ENCODE results near the gene ACOX3. TPM values are rescaled to one million over a fixed set of nuclear protein-coding genes. Genes with fewer than 3 reads are reported as not detected.

Gene ACOX3
- total and polyA plus RNA-seq, 11 donors, result 16.9 to 51.6 (median 24.1) TPM

DNA sequence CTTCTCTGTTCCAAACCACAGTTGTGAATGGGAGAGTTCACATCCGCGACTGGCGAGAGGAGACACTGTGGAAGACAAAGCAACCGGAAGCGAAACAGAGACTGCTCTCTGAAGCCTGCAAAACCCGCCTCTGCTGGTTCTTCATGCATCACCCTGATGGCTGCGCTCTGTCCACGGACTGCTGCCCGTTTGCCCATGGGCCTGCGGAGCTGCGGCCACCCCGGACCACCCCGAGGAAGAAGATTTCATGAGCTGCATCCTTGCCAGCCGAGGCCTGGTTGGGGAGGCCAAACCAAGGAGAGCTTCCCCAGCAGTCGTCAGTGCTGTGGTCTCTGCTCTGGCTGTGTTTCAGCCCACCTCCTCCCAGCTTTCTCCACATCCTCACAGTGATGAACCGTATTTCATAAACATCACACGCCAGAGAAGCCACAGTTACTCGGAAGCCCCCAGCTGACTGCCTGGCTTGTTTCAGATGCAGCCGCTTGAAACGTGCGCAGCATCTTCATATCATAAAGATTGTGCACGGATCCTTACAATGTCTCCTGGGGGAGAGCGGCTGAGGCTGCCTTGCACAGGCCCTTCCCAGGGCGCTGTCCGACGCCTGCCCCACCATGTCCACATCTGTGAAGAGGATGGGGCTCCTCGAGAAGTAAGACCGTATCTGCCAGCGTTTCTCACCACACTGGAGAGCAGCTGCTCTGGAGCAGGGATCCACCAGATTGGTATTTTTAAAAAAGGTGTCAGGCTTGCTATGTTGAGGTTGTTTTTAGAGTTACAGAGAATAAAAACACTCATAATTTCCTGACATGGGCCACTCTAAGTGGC, 35.4 kb upstream of the ACOX3 start:
- intact Hi-C loops (cut with DNase I), result loop anchor here in 1 of 10 donors (10.0 kb wide), 1 partner anchor 439 kb away; no protein-coding TSS in a partner anchor
- peaks cover 0 to 23% (median 2%) of the 10 kb centered on the region in 12 donors for H3K4me1 ChIP-seq
- no peak for TF ChIP-seq POLR2A (IDR thresholded peaks at IDR 0.05)
- TF ChIP-seq, protein P1, sequence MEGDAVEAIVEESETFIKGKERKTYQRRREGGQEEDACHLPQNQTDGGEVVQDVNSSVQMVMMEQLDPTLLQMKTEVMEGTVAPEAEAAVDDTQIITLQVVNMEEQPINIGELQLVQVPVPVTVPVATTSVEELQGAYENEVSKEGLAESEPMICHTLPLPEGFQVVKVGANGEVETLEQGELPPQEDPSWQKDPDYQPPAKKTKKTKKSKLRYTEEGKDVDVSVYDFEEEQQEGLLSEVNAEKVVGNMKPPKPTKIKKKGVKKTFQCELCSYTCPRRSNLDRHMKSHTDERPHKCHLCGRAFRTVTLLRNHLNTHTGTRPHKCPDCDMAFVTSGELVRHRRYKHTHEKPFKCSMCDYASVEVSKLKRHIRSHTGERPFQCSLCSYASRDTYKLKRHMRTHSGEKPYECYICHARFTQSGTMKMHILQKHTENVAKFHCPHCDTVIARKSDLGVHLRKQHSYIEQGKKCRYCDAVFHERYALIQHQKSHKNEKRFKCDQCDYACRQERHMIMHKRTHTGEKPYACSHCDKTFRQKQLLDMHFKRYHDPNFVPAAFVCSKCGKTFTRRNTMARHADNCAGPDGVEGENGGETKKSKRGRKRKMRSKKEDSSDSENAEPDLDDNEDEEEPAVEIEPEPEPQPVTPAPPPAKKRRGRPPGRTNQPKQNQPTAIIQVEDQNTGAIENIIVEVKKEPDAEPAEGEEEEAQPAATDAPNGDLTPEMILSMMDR (IDR thresholded peaks at IDR 0.05), result no peak
- H3K27ac ChIP-seq, result no peak overlapping the region
- 92% methylated on average over 29 of the region's 29 CpGs for WGBS, 4 donors
- ATAC-seq (no peak), DNase-seq (no peak)
- H3K9me3 ChIP-seq, result no peaks in the 10 kb centered on the region
- no peak overlapping the region for H3K4me3 ChIP-seq
- H3K27me3 ChIP-seq, result no peaks in the 10 kb centered on the region
- peaks cover 0 to 35% (median 22%) of the 10 kb centered on the region in 9 donors for H3K36me3 ChIP-seq

DNA sequence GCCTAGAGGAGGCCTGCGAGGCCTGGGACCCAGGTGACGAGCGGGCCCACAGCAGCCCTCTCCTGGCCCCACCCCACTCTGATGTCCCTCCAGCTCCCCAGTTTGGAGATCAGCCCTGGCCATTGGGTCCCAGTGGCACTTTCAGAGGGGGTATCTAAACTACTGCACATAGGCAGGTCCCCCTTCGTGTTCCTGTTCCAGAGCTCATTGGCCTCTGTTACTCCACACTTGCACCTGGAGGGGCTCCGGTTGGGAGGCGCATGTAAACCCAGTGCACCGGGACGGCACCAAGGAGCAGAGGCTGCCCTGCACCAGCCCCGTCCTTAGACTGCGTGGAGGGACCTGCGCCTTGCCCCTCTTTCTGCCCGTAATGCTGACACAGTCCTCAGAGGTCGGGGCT, 34.3 kb upstream of the ACOX3 start:
- 95 to 97% (median 95%) methylated on average over 13 of the region's 13 CpGs for WGBS, 4 donors
- Histone ChIP-seq H3K27ac (no peak overlapping the region), H3K36me3 (peaks cover 0 to 35% (median 23%) of the 10 kb centered on the region in 9 donors), H3K27me3 (no peaks in the 10 kb centered on the region), H3K4me3 (no peak overlapping the region), H3K9me3 (no peaks in the 10 kb centered on the region), H3K4me1 (peaks cover 0 to 23% (median 2%) of the 10 kb centered on the region in 12 donors)
- intact Hi-C loops (cut with DNase I), result loop anchor here in 1 of 10 donors (10.0 kb wide), 1 partner anchor 440 kb away; no protein-coding TSS in a partner anchor
- TF ChIP-seq POLR2A (IDR thresholded peaks at IDR 0.05), result no peak
- TF ChIP-seq, protein P1 (IDR thresholded peaks at IDR 0.05), result no peak
- no peak for ATAC-seq
- no peak for DNase-seq

DNA sequence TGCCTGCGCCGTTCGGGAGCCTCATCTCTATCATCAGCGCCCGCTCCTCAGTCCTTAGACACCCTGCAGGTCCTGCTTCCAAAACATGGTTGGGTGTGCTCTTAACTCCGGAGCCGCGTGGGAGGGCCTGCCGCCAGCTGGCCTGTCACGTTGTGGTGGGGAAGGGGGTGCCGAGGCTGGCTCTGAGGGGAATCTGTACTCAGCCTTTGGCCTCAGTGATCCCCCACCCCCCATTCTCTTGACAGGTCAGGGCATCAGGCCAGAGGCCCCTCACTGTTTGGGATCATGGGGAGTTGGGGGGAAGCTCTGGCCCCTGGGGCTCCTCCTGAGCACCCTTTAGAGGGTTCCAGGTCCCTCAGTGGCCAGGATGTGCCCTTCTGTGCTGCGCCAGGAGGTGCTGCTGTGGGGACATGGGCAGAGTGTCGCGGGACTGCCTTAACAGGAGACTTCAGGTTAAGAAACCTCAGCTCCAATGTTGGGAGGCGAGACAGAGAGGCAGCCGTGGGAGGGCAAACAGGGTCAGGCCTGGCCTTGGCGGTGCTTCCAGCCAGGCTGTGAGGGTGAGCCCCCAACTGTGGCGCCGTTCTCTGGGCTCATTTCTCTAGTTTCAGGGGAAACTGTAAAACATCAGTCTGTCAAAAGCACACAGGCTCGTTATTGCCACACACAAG, 33.5 kb upstream of the ACOX3 start:
- WGBS, 4 donors, result 78 to 85% (median 83%) methylated on average over 15 to 20 of the region's 20 CpGs
- no peak for TF ChIP-seq POLR2A (IDR thresholded peaks at IDR 0.05)
- TF ChIP-seq, protein P1 (IDR thresholded peaks at IDR 0.05), result no peak
- Histone ChIP-seq H3K27ac (peak overlapping the region in 2 of 12 donors; percentile 62 to 77), H3K9me3 (no peaks in the 10 kb centered on the region), H3K4me1 (peaks cover 0 to 23% (median 2%) of the 10 kb centered on the region in 12 donors), H3K27me3 (no peaks in the 10 kb centered on the region), H3K36me3 (peaks cover 0 to 43% (median 30%) of the 10 kb centered on the region in 9 donors), H3K4me3 (no peak overlapping the region)
- no peak for DNase-seq
- intact Hi-C loops (cut with DNase I), result loop anchor here in 1 of 10 donors (10.0 kb wide), 1 partner anchor 441 kb away; no protein-coding TSS in a partner anchor
- peak in 1 of 4 donors; percentile 6 for ATAC-seq
